GM12878 (cell line): ENCODE data around the gene DENND6B. TPM values are rescaled to one million over a fixed set of nuclear protein-coding genes. Genes with fewer than 3 reads are reported as not detected.

Source experiments
- ATF2 ChIP-seq: IDR thresholded peaks from 2 replicates; pipeline ENCODE4 v1.6.1; 2012; ENCODE audit warnings: low read length, inconsistent platforms
- BACH1 ChIP-seq: fragments of 450-650 bp; IDR thresholded peaks from 2 replicates; pipeline ENCODE4 v1.6.1; 2017; ENCODE audit warnings: mild to moderate bottlenecking, borderline replicate concordance
- EED ChIP-seq: sonication (generic); IDR thresholded peaks from 2 replicates; pipeline ENCODE4 v1.6.1; 2016; ENCODE audit warnings: antibody characterized with exemption, low read depth
- HCFC1 ChIP-seq: fragments of 150-350 bp; IDR thresholded peaks from 2 replicates; pipeline ENCODE4 v1.6.1; 2014; ENCODE audit warnings: low read length
- JUNB ChIP-seq: IDR thresholded peaks from 2 replicates; pipeline ENCODE4 v1.6.1; 2016; ENCODE audit warnings: antibody characterized with exemption, mild to moderate bottlenecking
- NR2F1 ChIP-seq: fragments of 450-650 bp; conservative IDR thresholded peaks from 2 replicates; pipeline ENCODE4 v1.6.1; 2017; ENCODE audit warnings: mild to moderate bottlenecking
- PAX5 ChIP-seq: IDR thresholded peaks from 2 replicates; pipeline ENCODE4 v1.6.1; 2011; ENCODE audit warnings: low read depth, low read length, borderline replicate concordance
- POLR2AphosphoS5 ChIP-seq: IDR thresholded peaks from 2 replicates; pipeline ENCODE4 v1.6.1; 2011; ENCODE audit warnings: mild to moderate bottlenecking, low read length, inconsistent platforms
- RELA ChIP-seq: fragments of 450-650 bp; IDR thresholded peaks from 2 replicates; pipeline ENCODE4 v1.8.0; 2014; ENCODE audit warnings: borderline replicate concordance; ENCODE audit not compliant: partially characterized antibody
- STAT1 ChIP-seq: fragments of 450-650 bp; conservative IDR thresholded peaks from 2 replicates; pipeline ENCODE4 v1.6.1; 2014; ENCODE audit warnings: antibody characterized with exemption, mild to moderate bottlenecking
- SUPT20H ChIP-seq: IDR thresholded peaks from 2 replicates; pipeline ENCODE4 v1.6.1; 2011; ENCODE audit warnings: low read depth, mild to moderate bottlenecking, low read length, moderate library complexity, borderline replicate concordance; ENCODE audit not compliant: control insufficient read depth
- ZNF24 ChIP-seq: fragments of 450-650 bp; IDR thresholded peaks from 2 replicates; pipeline ENCODE4 v1.6.1; 2017; ENCODE audit warnings: antibody characterized with exemption, mild to moderate bottlenecking
- ZSCAN29 ChIP-seq: fragments of 450-650 bp; IDR thresholded peaks from 2 replicates; pipeline ENCODE4 v1.6.1; 2017; ENCODE audit warnings: mild to moderate bottlenecking, moderate library complexity
- polyA plus RNA-seq, 11 experiments: library from polyadenylated mRNA; depleted of rRNA in 4 of 11; unstranded in 6 of 11; stranded (reverse) in 5 of 11; fragments of >200 nt; fragmentation: Nextera tagmentation in 4 of 11; fragmentation: Illumina TruSeq in 1 of 11; extraction: Ambion mirVana in 4 of 11; extraction: Trizol in 1 of 11; gene quantifications; 1 replicate in 1 of 11; 2 replicates in 10 of 11; pipeline versions ENCODE4 v1.2.1 to v1.2.3, GENCODE V29; 2011 to 2016; ENCODE audit warnings: inconsistent platforms in 2 of 11, missing spikeins in 2 of 11, low read depth in 1 of 11
- total RNA-seq, 4 experiments: library from RNA; depleted of rRNA in 3 of 4; stranded (reverse); fragments of >200 nt in 3 of 4; fragmentation: Illumina TruSeq in 1 of 4; extraction: Trizol in 1 of 4; gene quantifications; 2 replicates each; pipeline versions ENCODE4 v1.2.1 to v1.2.3, GENCODE V29; 2013 to 2021

DENND6B gene
- total and polyA plus RNA-seq, 10 of the 15 experiments (the other 5 are each of a cell fraction or from before 2014, with no cell fraction given) = 0.72 to 11.3 (median 6.2) TPM

DNA sequence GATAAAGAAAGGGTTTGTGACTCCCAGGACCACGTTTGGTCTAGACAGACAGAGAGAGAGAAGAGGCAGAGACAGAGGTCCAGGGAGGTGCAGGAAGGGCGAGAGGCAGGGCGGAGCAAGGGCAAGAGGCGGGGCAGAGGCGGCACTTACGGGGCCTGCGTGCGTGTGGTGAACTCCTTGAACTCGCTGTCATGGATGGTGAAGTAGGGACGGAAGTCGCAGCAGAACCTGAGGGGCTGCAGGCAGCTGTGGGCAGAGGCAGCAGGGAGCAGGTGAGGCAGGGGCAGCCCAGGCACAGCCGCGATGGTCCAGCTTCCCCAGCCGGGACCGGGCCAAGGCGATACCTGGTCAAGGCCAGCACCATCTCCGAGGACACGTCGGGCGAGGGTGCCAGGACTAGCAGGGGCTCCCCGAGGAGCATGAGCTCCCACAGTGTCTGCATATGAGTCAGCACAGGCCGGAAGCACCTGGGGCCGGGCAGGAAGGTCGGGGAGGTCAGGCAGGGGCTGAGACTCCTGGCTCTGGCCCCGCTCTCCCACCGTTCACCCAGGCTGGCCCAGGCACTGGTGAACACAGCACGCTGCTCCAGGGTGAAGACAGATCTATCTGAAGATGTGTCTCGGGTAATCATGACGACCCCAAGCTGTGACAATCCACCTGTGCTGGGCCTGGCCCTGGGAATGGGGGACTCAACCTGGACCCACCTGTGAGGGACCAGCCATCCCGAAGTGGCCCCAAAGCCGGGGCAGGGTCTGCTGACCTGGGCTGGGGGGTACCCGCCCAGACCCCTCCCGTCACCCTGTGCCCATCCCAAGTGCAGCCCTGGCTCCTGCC lies 12.1 kb downstream of the DENND6B start (continued):
- TF ChIP-seq RELA = peak; percentile 22
- TF ChIP-seq ZSCAN29 = no peak
- TF ChIP-seq EED = peak; percentile 68
- no peak for TF ChIP-seq ZNF24
- TF ChIP-seq ATF2 = no peak
- no peak for TF ChIP-seq STAT1
- TF ChIP-seq POLR2AphosphoS5 = peak; percentile 51; the same call in 1 of the 2 replicates
- peak; percentile 27; the same call in 1 of the 2 replicates for TF ChIP-seq PAX5
- peak; percentile 81 for TF ChIP-seq JUNB
- peak; percentile 97 for TF ChIP-seq NR2F1
- TF ChIP-seq HCFC1 = no peak
- peak; percentile 16; the same call in 1 of the 2 replicates for TF ChIP-seq BACH1
- no peak for TF ChIP-seq SUPT20H
